ENCODE results near the gene CARD19.

The CARD19 gene, protein sequence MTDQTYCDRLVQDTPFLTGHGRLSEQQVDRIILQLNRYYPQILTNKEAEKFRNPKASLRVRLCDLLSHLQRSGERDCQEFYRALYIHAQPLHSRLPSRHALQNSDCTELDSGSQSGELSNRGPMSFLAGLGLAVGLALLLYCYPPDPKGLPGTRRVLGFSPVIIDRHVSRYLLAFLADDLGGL

DNA sequence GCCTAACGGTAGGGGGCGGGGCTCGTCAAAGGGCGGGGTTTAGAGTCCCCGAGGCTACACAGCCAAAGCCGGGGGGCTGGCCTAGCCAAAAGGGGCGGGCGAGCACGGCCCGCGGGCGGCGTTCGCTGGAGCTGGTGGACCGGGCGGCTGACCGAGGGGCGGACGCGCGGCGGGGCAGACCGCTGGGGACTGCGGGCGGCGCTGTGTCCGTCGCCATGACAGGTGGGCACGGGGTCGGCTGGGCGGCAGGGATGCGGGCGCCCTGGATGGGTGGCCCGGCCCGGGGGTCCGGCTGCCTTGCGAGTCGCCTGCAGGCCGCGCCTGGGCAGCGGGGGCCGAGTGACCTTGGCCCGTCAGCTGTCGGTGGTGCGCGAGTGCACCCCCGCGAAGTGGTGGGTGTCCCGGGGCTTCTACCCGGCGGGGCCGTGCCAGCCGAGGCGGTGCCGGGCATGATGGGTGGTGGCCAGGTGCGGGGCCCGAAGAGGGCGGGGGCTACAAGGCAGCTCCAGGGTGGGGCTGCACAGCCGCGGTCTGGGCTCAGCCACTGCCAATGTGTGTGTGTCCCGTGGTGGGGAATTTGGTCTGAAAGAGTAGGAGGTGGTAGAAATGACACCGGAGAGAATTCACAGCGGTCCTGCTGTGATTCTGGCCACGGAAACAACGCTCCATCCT is at the start of gene CARD19:
Gene CARD19, plus strand, starts transcription at position 87 of the 672 bp plus-strand sequence. Its CDS starts 129 bp downstream, at position 216.
- peak; percentile 49 for DNase-seq

DNA sequence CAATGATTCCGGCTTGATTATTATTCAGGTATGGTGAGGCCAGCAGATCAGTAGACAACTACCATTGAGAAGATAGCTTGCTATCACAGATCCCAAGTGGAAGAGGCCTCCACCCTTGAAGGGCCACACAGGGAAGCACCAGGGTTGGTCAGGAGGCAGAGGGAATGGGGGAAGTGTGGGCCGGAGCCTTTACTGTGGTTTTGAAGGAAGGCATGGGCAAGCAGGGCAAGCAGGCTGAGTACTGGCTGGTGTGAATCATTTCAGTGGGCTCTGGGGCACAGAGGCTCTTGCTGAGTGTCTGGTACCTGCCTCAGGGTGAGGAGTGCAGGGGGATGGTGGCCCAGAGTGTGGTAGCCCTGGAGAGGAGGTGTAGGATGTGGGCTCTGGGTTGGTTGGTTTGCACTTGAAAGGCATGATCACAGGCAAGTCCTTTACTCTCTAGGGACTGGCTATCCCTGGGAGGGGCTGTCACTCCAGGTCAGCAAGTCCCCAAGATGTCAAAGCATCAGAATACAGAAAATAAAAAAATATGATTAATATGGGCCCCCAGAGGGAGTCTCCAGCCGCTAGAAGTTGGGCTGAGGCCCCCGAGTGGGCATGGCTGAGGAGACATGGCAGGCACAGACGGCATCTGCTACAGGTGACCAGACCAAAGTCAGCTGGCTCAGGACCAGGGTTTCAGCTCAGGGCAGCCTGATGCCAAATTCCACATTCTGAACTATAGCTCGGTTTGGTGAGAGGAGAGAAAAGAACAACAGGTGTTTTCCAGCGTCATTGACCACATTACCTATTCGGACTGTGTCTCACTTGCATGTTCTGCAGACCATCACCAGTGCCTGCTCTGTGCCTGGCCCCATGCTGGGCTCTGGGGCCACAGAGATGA is 47.2 kb upstream of the CARD19 start:
- no peak for DNase-seq

DNA sequence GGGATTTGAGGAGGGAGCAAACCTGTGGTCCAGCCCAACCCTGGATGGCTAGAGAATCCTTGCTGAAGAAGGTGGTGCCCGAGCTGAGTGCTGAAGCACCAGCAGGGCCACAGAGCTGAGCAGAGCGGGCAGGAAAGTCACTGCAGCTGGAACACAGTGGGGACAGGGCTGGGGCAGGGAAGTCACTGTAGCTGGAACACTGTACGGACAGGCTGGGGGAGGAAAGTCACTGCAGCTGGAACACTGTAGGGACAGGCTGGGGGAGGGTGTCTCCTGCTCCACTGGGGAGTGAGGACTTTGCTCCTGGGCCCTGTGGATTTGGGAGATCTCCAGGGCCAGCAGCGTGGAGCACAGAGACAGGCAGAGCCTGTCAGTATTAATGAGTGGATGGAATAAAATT is 46.5 kb upstream of the CARD19 start:
- no peak for DNase-seq

DNA sequence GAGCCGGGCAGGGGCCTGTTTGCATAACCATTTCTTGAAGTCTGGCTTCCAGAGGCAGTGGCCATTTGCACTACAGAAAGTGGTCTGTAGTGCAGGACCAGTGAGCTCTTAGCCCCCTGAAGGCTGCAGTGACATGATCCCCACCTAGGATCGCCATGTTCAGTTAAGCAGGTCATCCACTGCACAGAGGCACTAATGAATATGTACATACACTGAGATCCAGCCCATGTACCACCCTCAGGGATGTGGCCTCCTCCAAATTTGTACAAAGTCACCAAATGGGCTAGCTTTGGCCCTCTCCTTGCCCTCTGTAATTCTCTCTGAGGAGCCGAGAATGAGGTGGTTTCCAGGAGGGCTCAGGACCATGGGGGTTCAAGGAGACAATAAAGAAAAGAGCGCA is 45.8 kb upstream of the CARD19 start:
- no peak for DNase-seq

DNA sequence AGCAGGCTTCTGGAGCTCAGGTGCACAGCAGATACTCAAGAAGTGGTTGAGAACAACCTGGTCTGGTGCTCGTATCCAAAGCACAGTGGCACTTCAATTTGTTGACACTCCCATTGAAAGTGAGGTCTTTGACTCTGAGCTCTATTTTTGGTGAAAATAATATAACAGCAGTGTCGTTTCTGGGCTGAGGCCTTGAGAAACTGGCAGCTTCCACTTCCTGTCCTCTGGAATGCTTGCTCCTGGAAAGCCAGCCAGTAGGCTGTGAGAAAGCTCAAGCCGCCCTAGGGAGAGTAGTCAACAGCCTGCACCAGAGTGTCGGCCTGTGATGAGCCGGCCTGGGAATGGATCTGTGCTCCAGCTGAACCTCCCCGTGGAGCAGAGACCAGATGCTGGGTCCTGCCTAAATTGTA is 44.3 kb upstream of the CARD19 start:
- no peak for DNase-seq

GRCh38 chr9:93052791-93053540 is 43.1 kb upstream of the CARD19 start:
- no peak for DNase-seq

GRCh38 chr9:93053781-93054331 is 42.2 kb upstream of the CARD19 start:
- no peak for DNase-seq

DNA sequence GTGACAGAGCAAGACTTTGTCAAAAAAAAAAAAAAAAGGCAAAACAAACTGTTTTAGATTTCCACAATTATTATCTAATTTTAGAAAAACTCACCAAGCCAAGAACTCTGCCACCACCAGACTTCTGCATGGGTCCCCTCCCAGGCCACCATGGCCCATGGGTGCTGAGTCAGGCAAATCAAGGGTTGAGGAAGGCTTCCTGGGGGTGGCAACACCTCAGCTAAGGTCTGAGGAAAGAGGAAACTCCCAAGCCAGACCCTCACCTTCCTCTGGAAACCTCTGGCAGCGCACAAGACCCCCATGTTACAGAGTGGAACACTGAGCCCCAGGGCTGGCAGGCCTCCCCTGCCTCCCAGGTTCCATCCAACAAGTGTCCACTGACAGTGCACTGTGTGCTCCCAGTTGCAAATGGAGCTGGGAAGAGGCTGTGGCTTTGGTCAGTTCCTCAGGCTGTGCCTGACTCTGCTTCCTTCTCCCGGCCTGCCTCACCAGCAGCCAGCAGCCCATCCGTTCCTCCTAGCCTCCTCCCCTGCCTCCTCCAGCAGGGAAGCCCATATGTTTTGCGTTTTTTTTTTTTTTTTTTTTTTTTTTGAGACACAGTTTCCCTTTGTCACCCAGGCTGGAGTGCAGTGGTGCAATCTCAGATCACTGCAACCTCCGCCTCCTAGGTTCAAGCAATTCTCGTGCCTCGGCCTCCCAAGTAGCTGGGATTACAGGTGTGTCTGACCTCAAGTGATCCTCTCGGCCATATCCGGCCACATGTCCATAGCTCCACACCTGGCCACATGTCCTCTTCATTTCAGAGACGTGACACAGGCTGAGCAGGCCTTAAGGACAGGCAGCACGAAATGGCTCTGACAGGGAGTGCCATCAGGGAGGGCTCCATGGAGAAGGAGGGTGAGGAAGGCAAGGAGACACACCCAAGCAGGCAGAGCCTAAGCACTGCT is 41.0 kb upstream of the CARD19 start:
- no peak for DNase-seq

GRCh38 chr9:93057042-93057702 is 38.8 kb upstream of the CARD19 start:
- DNase-seq, result peak; percentile 16

DNA sequence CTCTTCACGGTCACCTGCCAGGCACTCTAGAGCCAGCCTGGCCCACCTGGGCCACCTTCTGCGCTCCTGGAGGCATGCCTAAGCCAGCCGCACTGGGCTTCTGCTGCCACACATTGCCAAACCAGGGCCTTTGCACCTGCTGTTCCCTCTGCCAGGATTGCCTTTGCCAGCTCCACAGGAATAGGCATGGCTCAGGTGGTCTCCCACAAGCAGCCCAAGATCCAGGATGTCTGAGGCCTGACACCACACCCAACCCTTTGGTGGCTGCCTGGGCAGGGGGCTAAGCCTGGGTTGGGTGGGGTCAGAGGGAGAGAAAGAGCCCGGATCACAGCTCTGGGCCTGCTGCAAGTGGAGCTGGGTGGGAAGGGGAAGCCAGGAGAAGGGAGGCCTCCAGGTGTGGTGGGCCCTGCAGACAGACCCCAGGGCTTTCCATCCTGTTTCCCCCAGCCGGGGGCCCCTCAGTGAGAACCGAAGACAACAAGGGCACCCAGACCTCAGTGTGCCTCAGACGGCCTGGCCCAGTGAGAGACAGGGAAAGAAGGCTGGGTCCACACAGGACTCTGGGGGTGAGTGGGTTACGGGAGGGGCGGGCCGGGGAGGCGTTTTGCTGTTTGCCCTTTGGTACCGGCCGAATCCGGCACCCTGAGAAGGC is 38.2 kb upstream of the CARD19 start:
- no peak for DNase-seq

GRCh38 chr9:93058355-93059010 is 37.5 kb upstream of the CARD19 start, which contains the start of gene SUSD3:
TSS of gene SUSD3 (plus strand) at chr9:93058701. CDS start at chr9:93058743, 42 bp downstream.
- peak; percentile 67 for DNase-seq

GRCh38 chr9:93059011-93059714 is 36.9 kb upstream of the CARD19 start:
- no peak for DNase-seq

DNA sequence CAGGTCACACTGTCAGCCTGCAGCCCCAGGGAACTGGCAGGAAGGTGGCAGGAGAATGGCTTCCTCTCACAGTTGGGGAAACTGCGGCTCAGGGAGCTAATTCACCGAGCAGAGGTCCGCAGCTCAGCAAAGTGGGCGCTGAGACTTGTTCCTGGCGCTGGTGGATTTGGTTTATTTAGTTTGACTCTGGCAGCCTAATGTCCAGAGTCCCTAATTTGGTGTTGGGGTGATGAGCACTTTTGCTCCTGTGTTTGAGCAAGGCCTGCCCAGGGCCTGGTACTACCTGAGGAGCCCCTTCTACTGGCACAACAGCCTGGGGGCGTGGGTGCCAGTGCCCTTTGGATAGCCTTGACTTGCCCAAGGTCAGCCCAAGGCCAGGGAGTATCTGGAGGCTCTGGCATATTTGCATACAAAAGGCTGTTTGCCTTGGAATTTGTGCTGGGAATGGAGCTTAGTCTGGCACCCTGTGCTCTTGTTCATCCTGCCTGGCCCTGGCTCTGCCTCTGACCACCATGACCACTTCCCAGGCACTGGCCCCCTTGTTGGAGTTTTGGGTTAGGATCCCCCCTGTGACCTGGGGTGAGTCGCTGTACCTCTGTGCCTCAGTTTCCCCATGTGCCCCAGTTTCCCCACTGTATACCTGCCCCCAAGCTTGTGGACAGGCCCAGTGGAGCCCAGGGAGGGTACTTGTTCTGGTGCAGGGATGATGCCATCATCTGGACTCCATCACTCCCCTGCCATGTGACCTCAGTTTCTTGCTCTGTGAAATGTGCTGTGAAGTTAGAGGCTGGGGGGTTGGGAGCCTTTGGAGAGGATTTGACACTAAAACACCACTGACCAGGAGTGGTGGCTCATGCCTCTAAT is 36.1 kb upstream of the CARD19 start:
- DNase-seq, result no peak

GRCh38 chr9:93060746-93061259 is 35.2 kb upstream of the CARD19 start:
- DNase-seq, result no peak

- DNase-seq, result no peak
These were observed 34.7 kb upstream of the CARD19 start for GRCh38 chr9:93061260-93061751.

GRCh38 chr9:93061791-93062763 is 33.9 kb upstream of the CARD19 start:
- peak; percentile 78 for DNase-seq
